ENCODE data around the gene TNFRSF25. TPM values are rescaled to one million over a fixed set of nuclear protein-coding genes. Genes with fewer than 3 reads are reported as not detected.

TNFRSF25 gene
- total RNA-seq, result 1.2 and 2.8 TPM in 2 replicates

DNA sequence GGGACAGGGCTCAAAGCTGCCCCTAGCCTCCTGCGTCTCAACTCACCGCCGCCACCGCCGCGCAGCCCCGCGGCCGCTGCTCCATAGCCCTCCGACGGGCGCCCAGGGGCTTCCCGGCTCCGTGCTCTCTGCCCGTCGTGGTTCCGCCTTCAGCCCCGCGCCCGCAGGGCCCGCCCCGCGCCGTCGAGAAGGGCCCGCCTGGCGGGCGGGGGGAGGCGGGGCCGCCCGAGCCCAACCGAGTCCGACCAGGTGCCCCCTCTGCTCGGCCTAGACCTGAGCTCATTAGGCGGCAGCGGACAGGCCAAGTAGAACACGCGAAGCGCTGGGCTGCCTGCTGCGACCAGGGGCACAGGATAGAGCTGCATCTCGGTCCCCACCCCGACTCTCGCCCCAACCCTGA, at the start of gene TNFRSF25:
TSS of gene TNFRSF25 (minus strand) at position 151 of the 400 bp plus-strand sequence. CDS start at position 85, 66 bp downstream.

DNA sequence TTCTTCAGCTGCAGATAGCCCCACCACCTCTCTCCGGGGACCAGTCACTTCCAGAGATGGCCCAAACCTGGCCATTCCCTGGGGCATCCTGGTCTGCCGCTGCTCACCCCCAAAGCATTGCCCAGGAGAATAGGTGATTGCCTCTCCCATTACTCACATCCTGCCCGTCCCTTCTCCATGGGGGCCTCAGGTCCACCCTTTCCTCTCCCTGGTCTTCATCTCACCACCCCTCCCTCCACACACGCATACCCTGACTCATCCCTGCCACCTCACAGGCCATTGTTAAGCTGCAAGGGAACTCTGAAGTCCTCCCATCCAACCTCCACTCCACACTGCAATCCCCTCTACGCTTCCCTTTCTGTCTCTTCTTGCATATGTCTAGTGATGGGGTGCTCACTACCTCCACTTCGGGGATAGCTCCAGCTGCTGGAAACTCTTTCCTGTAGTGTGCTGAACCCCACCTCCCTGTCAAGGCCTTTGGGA, 25.5 kb upstream of the TNFRSF25 start, which contains the start of gene PLEKHG5:
TSS of gene PLEKHG5 (minus strand) at position 188 of the 483 bp plus-strand sequence. CDS start 14,096 bp downstream, outside the sequence.

GRCh38 chr1:6424619-6425593, 41.1 kb downstream of the TNFRSF25 start, which contains the start of gene ESPN:
Gene ESPN, plus strand, starts transcription at chr1:6424776. Its CDS starts 180 bp downstream, at chr1:6424956.

GRCh38 chr1:6419804-6420453, 46.0 kb downstream of the TNFRSF25 start, which contains the start of gene HES2:
Gene HES2, minus strand, starts transcription at chr1:6419919. Its CDS starts 99 bp downstream, at chr1:6419820.

Small RNA genes within 50 kb of the gene (small RNA-seq; reads per million reads assigned to genes)
- not detected for gene MIR4252

Other genes starting within 250 kb of the TNFRSF25 start
- gene ICMT, start 230.2 kb downstream of the TNFRSF25 start, total RNA-seq, result 75.9 and 86.5 TPM in 2 replicates
- gene HES3, start 222.0 kb downstream of the TNFRSF25 start, total RNA-seq, result not detected in 2 replicates
- gene GPR153, start 205.1 kb downstream of the TNFRSF25 start, total RNA-seq, result 5.6 and 8.1 TPM in 2 replicates
- 25.9 and 32.6 TPM in 2 replicates for gene ACOT7, start 72.4 kb downstream of the TNFRSF25 start, total RNA-seq
- gene HES2, start 46.3 kb downstream of the TNFRSF25 start, total RNA-seq, result under 0.01 TPM in 1 of 2 replicates, not detected in the other
- under 0.01 TPM in 1 of 2 replicates, not detected in the other for gene ESPN, start 41.4 kb downstream of the TNFRSF25 start, total RNA-seq
- gene PLEKHG5, start 25.5 kb upstream of the TNFRSF25 start, total RNA-seq, result 3.9 and 5.0 TPM in 2 replicates
- 36.1 and 38.3 TPM in 2 replicates for gene NOL9, start 88.3 kb upstream of the TNFRSF25 start, total RNA-seq
- gene TAS1R1, start 89.1 kb upstream of the TNFRSF25 start, total RNA-seq, result 0.26 and 0.43 TPM in 2 replicates
- gene ZBTB48, start 113.8 kb upstream of the TNFRSF25 start, total RNA-seq, result 9.9 and 10.8 TPM in 2 replicates
- gene KLHL21, start 136.7 kb upstream of the TNFRSF25 start, total RNA-seq, result 37.1 and 40.0 TPM in 2 replicates
- gene PHF13, start 147.6 kb upstream of the TNFRSF25 start, total RNA-seq, result 12.8 and 15.9 TPM in 2 replicates
- 14.6 and 14.9 TPM in 2 replicates for gene THAP3, start 158.7 kb upstream of the TNFRSF25 start, total RNA-seq
- 28.6 and 31.3 TPM in 2 replicates for gene DNAJC11, start 235.6 kb upstream of the TNFRSF25 start, total RNA-seq

Data from articular chondrocyte of knee joint (primary cell).